ENCODE data around the gene CELA1.
"Not testable (repeated sequence)": the region's sequence is repeated elsewhere in the genome, so short reads cannot be mapped to it uniquely, and the experiment has no call there.

Gene CELA1

GRCh38 chr12:51318057-51318806 is 28.2 kb downstream of the CELA1 start:
- not testable (repeated sequence) for DNase-seq (ENCODE audit: low read depth)

GRCh38 chr12:51311389-51311788 is 35.1 kb downstream of the CELA1 start:
- no peak for DNase-seq (ENCODE audit: low read depth)

DNA sequence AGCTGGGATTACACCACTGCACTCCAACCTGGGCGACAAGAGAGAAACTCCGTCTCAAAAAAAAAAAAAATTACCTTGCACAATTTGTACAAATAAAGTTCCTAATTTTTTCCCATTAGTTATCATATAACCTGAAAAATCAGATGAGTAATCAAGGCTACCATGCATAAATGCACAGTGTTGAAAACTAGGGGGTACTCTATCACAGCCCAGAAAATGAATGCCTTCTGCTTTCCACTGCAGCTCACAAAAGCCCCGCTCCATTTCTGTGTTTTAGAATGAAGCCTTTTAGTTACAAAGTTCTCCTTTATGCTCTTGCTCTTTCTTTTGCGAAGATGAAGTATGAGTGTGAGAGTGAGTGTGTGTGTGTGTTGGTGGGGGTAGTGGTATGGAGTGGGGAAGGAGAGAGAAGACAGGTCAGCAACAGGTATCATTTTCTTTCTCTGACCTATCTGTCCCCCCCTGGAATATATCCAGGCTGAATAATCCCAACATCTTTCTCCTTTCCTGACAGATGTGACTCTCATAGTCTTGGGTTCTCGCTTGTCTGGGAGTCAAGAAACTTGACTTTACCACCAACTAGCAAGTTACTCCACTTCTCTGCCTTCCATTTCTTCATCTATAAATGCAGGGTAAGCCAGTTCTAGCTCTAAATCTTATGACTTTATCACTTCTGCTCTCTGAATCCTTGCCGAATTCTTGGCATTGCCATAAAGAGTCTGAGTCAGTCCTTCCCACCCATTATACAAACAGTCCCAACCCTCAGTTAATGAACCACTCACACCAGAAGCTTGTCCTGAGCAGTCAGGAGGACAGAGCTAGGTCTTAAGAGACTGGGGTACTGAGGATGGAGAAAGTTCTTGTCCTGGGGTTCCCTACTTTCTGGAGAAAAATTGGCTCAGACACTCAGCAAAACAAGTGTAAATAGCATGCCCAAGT is 38.6 kb downstream of the CELA1 start:
- DNase-seq (ENCODE audit: low read depth) = peak; percentile 66

DNA sequence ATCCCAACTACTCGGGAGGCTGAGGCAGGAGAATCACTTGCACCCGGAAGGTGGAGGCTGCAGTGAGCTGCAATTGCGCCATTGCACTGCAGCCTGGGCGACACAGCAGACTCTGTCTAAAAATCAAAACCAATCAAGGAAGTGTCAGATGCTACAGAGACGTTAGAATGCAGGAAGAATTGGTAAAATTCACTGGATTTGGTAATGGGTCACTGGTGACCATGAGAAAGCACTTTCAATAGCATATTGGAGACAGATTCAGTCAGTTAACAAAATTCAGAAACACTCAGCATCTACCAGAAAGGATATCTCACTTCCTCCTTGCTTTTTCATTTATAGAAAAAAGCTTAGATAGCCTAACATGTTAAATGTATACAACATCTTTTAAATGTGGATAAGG is 40.0 kb downstream of the CELA1 start:
- DNase-seq (ENCODE audit: low read depth) = no peak

- not testable (repeated sequence) for DNase-seq (ENCODE audit: low read depth)
Observed at GRCh38 chr12:51300768-51301167, 45.7 kb downstream of the CELA1 start.

- no peak for DNase-seq (ENCODE audit: low read depth)
Observed at GRCh38 chr12:51295651-51296050, 50.8 kb downstream of the CELA1 start.

DNA sequence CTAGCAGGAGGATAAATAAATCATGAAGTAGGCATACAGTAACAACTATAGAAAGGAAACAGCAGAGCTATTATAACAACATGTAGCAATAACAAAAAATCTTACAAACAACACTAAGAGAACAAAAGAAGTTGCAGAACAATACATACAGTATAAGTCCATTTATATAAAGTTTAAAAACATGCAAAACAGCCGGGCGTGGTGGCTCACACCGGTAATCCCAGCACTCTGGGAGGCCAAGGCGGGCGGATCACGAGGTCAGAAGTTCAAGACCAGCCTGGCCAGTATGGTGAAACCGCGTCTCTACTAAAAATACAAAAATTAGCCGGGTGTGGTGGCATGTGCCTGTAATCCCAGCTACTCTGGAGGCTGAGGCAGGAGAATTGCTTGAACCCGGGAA is 52.4 kb downstream of the CELA1 start:
- DNase-seq (ENCODE audit: low read depth) = not testable (repeated sequence)

- no peak for DNase-seq (ENCODE audit: low read depth)
Observed at GRCh38 chr12:51293696-51294095, 52.8 kb downstream of the CELA1 start.

GRCh38 chr12:51291603-51292513 is 54.6 kb downstream of the CELA1 start:
- not testable (repeated sequence) for DNase-seq (ENCODE audit: low read depth)

GRCh38 chr12:51285843-51286242 is 60.6 kb downstream of the CELA1 start:
- DNase-seq (ENCODE audit: low read depth) = no peak

DNA sequence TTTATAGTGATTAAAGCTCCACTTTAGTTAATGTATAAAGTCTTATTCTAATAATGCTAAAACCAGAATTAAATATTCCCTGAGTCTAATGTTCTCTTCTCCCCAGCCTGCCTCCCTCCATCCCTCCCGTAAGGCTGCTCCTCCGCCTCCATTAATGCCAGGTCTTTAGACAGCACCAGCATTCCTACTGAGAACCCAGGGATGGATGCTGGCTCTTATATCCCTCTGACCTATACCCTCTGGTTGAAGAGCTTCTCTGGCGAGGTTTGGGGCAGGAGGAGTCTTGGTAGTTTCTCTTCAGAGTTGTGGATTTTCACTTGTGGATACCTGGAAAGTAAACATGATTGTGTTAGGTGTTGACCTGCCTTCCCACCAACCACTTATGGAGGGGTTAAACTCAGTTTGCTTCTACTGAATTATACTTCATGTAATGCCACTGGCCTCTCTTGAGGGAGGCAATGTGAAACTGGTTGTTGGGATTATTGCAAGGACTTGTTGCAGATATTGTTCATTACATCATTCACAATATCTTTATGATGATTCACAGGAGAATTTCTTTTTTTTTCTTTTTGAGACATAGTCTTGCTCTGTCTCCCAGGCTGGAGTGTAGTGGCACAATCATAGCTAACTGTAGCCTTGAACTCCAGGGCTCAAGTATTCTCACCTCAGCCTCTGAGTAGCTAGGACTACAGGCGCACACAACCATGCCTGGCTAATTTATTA is 65.1 kb downstream of the CELA1 start:
- DNase-seq (ENCODE audit: low read depth) = peak; percentile 43
